ENCODE measurements around the gene WBP1.

WBP1 gene

GRCh38 chr2:74458132-74458937 lies at the start of gene WBP1:
TSS of gene WBP1 (plus strand) at chr2:74458438. CDS start at chr2:74458603, 165 bp downstream.
- Histone ChIP-seq H3K9me3 (ENCODE audit: insufficient read depth, low read length, severe bottlenecking) (no peaks in the 10 kb centered on the region), H4K20me1 (ENCODE audit: insufficient read depth, low read length) (peaks cover 3% of the 10 kb centered on the region), H3K79me2 (ENCODE audit: insufficient read depth, low read length) (peaks cover 40% of the 10 kb centered on the region), H3K9ac (ENCODE audit: low read depth, low read length) (peak within 1 kb of the TSS; percentile 86), H3K4me3 (ENCODE audit: low read depth in 1 of 2, low read length in 2 of 2) (peak within 1 kb of the TSS; percentile 77 to 94), H2AFZ (ENCODE audit: low read depth, low read length) (peak within 1 kb of the TSS; percentile 72), H3K27ac (ENCODE audit: low read length) (peak within 1 kb of the TSS; percentile 88), H3K4me2 (ENCODE audit: insufficient read depth, low read length) (peak within 1 kb of the TSS; percentile 97), H3K27me3 (ENCODE audit: insufficient read depth, low read length, poor library complexity) (no peaks in the 10 kb centered on the region), H3K36me3 (ENCODE audit: insufficient read depth, low read length) (peaks cover 32% of the 10 kb centered on the region), H3K4me1 (ENCODE audit: insufficient read depth, low read length) (peaks cover 55% of the 10 kb centered on the region)
- ATAC-seq (ENCODE audit: insufficient read depth, low read depth) (peak; percentile 87), DNase-seq (peak; percentile 100)
- TF ChIP-seq EZH2 (IDR thresholded peaks at IDR 0.05; ENCODE audit: borderline replicate concordance, low read depth, low read length, severe bottlenecking), result no peak
- TF ChIP-seq CTCF (IDR thresholded peaks at IDR 0.05; ENCODE audit: borderline replicate concordance, extremely low read depth, low read length, poor library complexity, severe bottlenecking), result no peak

- Histone ChIP-seq H4K20me1 (ENCODE audit: insufficient read depth, low read length) (no peaks in the 10 kb centered on the region), H3K9me3 (ENCODE audit: insufficient read depth, low read length, severe bottlenecking) (no peaks in the 10 kb centered on the region), H3K4me2 (ENCODE audit: insufficient read depth, low read length) (no peak overlapping the region), H3K4me1 (ENCODE audit: insufficient read depth, low read length) (no peaks in the 10 kb centered on the region), H3K36me3 (ENCODE audit: insufficient read depth, low read length) (no peaks in the 10 kb centered on the region), H3K79me2 (ENCODE audit: insufficient read depth, low read length) (no peaks in the 10 kb centered on the region), H3K4me3 (ENCODE audit: low read depth in 1 of 2, low read length in 2 of 2) (no peak overlapping the region), H3K9ac (ENCODE audit: low read depth, low read length) (no peak overlapping the region), H3K27me3 (ENCODE audit: insufficient read depth, low read length, poor library complexity) (no peaks in the 10 kb centered on the region), H3K27ac (ENCODE audit: low read length) (no peak overlapping the region), H2AFZ (ENCODE audit: low read depth, low read length) (0 out of 2 replicates have a peak overlapping the region, but pooled peaks have one; percentile 5)
- ATAC-seq (ENCODE audit: insufficient read depth, low read depth) (no peak), DNase-seq (no peak)
- no peak for TF ChIP-seq EZH2 (IDR thresholded peaks at IDR 0.05; ENCODE audit: borderline replicate concordance, low read depth, low read length, severe bottlenecking)
- no peak for TF ChIP-seq CTCF (IDR thresholded peaks at IDR 0.05; ENCODE audit: borderline replicate concordance, extremely low read depth, low read length, poor library complexity, severe bottlenecking)
These were observed 45.1 kb upstream of the WBP1 start for GRCh38 chr2:74413001-74413698.

GRCh38 chr2:74414441-74414840 lies 43.8 kb upstream of the WBP1 start:
- H3K36me3 ChIP-seq (ENCODE audit: insufficient read depth, low read length), result no peaks in the 10 kb centered on the region
- DNase-seq (no peak), ATAC-seq (ENCODE audit: insufficient read depth, low read depth) (no peak)
- no peaks in the 10 kb centered on the region for H3K9me3 ChIP-seq (ENCODE audit: insufficient read depth, low read length, severe bottlenecking)
- no peak overlapping the region for H3K4me2 ChIP-seq (ENCODE audit: insufficient read depth, low read length)
- no peaks in the 10 kb centered on the region for H3K79me2 ChIP-seq (ENCODE audit: insufficient read depth, low read length)
- no peaks in the 10 kb centered on the region for H3K27me3 ChIP-seq (ENCODE audit: insufficient read depth, low read length, poor library complexity)
- no peaks in the 10 kb centered on the region for H3K4me1 ChIP-seq (ENCODE audit: insufficient read depth, low read length)
- TF ChIP-seq EZH2 (IDR thresholded peaks at IDR 0.05; ENCODE audit: borderline replicate concordance, low read depth, low read length, severe bottlenecking), result no peak
- TF ChIP-seq CTCF (IDR thresholded peaks at IDR 0.05; ENCODE audit: borderline replicate concordance, extremely low read depth, low read length, poor library complexity, severe bottlenecking), result no peak
- H4K20me1 ChIP-seq (ENCODE audit: insufficient read depth, low read length), result no peaks in the 10 kb centered on the region
- H3K27ac ChIP-seq (ENCODE audit: low read length), result no peak overlapping the region
- H2AFZ ChIP-seq (ENCODE audit: low read depth, low read length), result no peak overlapping the region
- H3K4me3 ChIP-seq (ENCODE audit: low read depth in 1 of 2, low read length in 2 of 2), result no peak overlapping the region
- no peak overlapping the region for H3K9ac ChIP-seq (ENCODE audit: low read depth, low read length)
